GM19397 (cell line): ENCODE measurements around the gene PPL.

Experiments used
- ATAC-seq: cut with Tn5 transposase; IDR thresholded peaks from one replicate; pipeline ENCODE4 v1.9.1; 2021; ENCODE audit warnings: mild to moderate bottlenecking, moderate library complexity; ENCODE audit not compliant: unreplicated experiment

PPL gene

GRCh38 chr16:4892361-4893102 lies 44.4 kb downstream of the PPL start:
- no peak for ATAC-seq

- no peak for ATAC-seq
Observed at GRCh38 chr16:4891886-4892216, 45.1 kb downstream of the PPL start.

- no peak for ATAC-seq
Observed at GRCh38 chr16:4891097-4891885, 45.7 kb downstream of the PPL start.

- ATAC-seq: no peak
Observed at GRCh38 chr16:4890686-4891085, 46.3 kb downstream of the PPL start.

GRCh38 chr16:4890026-4890425 lies 46.9 kb downstream of the PPL start:
- ATAC-seq: no peak

GRCh38 chr16:4888428-4889135 lies 48.4 kb downstream of the PPL start:
- no peak for ATAC-seq

GRCh38 chr16:4886151-4886550 lies 50.8 kb downstream of the PPL start:
- ATAC-seq: no peak

- ATAC-seq: no peak
Observed at GRCh38 chr16:4884972-4885874, 51.7 kb downstream of the PPL start.

- ATAC-seq: no peak
Observed at GRCh38 chr16:4884209-4884608, 52.7 kb downstream of the PPL start.

GRCh38 chr16:4883501-4883900 lies 53.4 kb downstream of the PPL start:
- no peak for ATAC-seq

GRCh38 chr16:4882633-4883285 lies 54.2 kb downstream of the PPL start:
- no peak for ATAC-seq

GRCh38 chr16:4882000-4882632 lies 54.8 kb downstream of the PPL start:
- no peak for ATAC-seq

GRCh38 chr16:4880006-4880580 lies 56.9 kb downstream of the PPL start:
- ATAC-seq: no peak

- no peak for ATAC-seq
Observed at GRCh38 chr16:4879049-4879448, 57.9 kb downstream of the PPL start.

- no peak for ATAC-seq
Observed at GRCh38 chr16:4877380-4877685, 59.6 kb downstream of the PPL start.

- no peak for ATAC-seq
Observed at GRCh38 chr16:4876646-4877379, 60.1 kb downstream of the PPL start.

- ATAC-seq: no peak
Observed at GRCh38 chr16:4874666-4875065, 62.3 kb downstream of the PPL start.

- no peak for ATAC-seq
Observed at GRCh38 chr16:4873091-4873490, 63.9 kb downstream of the PPL start.

GRCh38 chr16:4871071-4871470 lies 65.9 kb downstream of the PPL start:
- no peak for ATAC-seq
